ENCODE results near the gene LGR6.

Gene LGR6

GRCh38 chr1:202170726-202171125 is 22.9 kb upstream of the LGR6 start:
- no peak overlapping the region for H3K27ac ChIP-seq (ENCODE audit: low read depth, low read length)
- H3K27me3 ChIP-seq (ENCODE audit: insufficient read depth, low read length) = no peaks in the 10 kb centered on the region
- H3K4me3 ChIP-seq (ENCODE audit: low read depth, low read length) = no peak overlapping the region
- H3K36me3 ChIP-seq (ENCODE audit: control insufficient read depth in 1 of 2, insufficient read depth in 2 of 2, low read length in 2 of 2) = no peaks in the 10 kb centered on the region
- no peak overlapping the region for H2AK5ac ChIP-seq (ENCODE audit: low read length)
- no peak overlapping the region for H2BK5ac ChIP-seq (ENCODE audit: low read depth, low read length, poor library complexity)
- no peak overlapping the region for H3K4ac ChIP-seq (ENCODE audit: low read depth, low read length)
- H3K4me2 ChIP-seq (ENCODE audit: low read length) = no peak overlapping the region
- H4K12ac ChIP-seq (ENCODE audit: low read depth, low read length) = no peak overlapping the region
- no peaks in the 10 kb centered on the region for H3K9me3 ChIP-seq (ENCODE audit: insufficient read depth, low read depth, low read length)
- no peak for DNase-seq
- no peak overlapping the region for H2BK12ac ChIP-seq (ENCODE audit: low read length)
- H3K4me1 ChIP-seq (ENCODE audit: control insufficient read depth in 1 of 2, insufficient read depth in 2 of 2, low read length in 2 of 2) = peaks cover 0 to 4% of the 10 kb centered on the region in 2 experiments
- no peak overlapping the region for H4K8ac ChIP-seq (ENCODE audit: low read depth, low read length)
- H3K79me2 ChIP-seq (ENCODE audit: control insufficient read depth, insufficient read depth, low read length, poor library complexity) = no peaks in the 10 kb centered on the region
- H3K14ac ChIP-seq (ENCODE audit: low read length) = no peak overlapping the region
- no peak overlapping the region for H4K91ac ChIP-seq (ENCODE audit: low read depth, low read length)
- no peak overlapping the region for H2AFZ ChIP-seq (ENCODE audit: insufficient read depth, low read length, poor library complexity)
- no peak overlapping the region for H3K9ac ChIP-seq (ENCODE audit: low read length)
- no peak overlapping the region for H3K18ac ChIP-seq (ENCODE audit: low read length)
- H3K23ac ChIP-seq (ENCODE audit: low read length) = no peak overlapping the region
- H3K79me1 ChIP-seq (ENCODE audit: low read length) = no peaks in the 10 kb centered on the region
- H2BK120ac ChIP-seq (ENCODE audit: insufficient read depth, low read length, poor library complexity) = no peak overlapping the region
- WGBS (ENCODE audit: extremely low coverage, insufficient coverage, insufficient read length) = no CpG with 5 or more reads among the region's 6 CpGs

GRCh38 chr1:202171292-202172014 is 22.1 kb upstream of the LGR6 start:
- Histone ChIP-seq H3K9ac (ENCODE audit: low read length) (no peak overlapping the region), H3K79me1 (ENCODE audit: low read length) (no peaks in the 10 kb centered on the region), H2BK120ac (ENCODE audit: insufficient read depth, low read length, poor library complexity) (no peak overlapping the region), H4K8ac (ENCODE audit: low read depth, low read length) (no peak overlapping the region), H3K9me3 (ENCODE audit: insufficient read depth, low read depth, low read length) (no peaks in the 10 kb centered on the region), H3K14ac (ENCODE audit: low read length) (no peak overlapping the region), H3K27me3 (ENCODE audit: insufficient read depth, low read length) (no peaks in the 10 kb centered on the region), H2BK12ac (ENCODE audit: low read length) (no peak overlapping the region), H3K4me1 (ENCODE audit: control insufficient read depth in 1 of 2, insufficient read depth in 2 of 2, low read length in 2 of 2) (peaks cover 0 to 2% of the 10 kb centered on the region in 2 experiments), H2AFZ (ENCODE audit: insufficient read depth, low read length, poor library complexity) (no peak overlapping the region), H3K27ac (ENCODE audit: low read depth, low read length) (no peak overlapping the region), H3K4me3 (ENCODE audit: low read depth, low read length) (no peak overlapping the region), H4K12ac (ENCODE audit: low read depth, low read length) (no peak overlapping the region), H3K18ac (ENCODE audit: low read length) (no peak overlapping the region), H3K4ac (ENCODE audit: low read depth, low read length) (no peak overlapping the region), H3K79me2 (ENCODE audit: control insufficient read depth, insufficient read depth, low read length, poor library complexity) (no peaks in the 10 kb centered on the region), H3K36me3 (ENCODE audit: control insufficient read depth in 1 of 2, insufficient read depth in 2 of 2, low read length in 2 of 2) (no peaks in the 10 kb centered on the region), H4K91ac (ENCODE audit: low read depth, low read length) (no peak overlapping the region), H2AK5ac (ENCODE audit: low read length) (no peak overlapping the region), H2BK5ac (ENCODE audit: low read depth, low read length, poor library complexity) (no peak overlapping the region), H3K23ac (ENCODE audit: low read length) (no peak overlapping the region), H3K4me2 (ENCODE audit: low read length) (no peak overlapping the region)
- WGBS (ENCODE audit: extremely low coverage, insufficient coverage, insufficient read length) = no CpG with 5 or more reads among the region's 11 CpGs
- DNase-seq = no peak

- no peak for DNase-seq
- no CpG with 5 or more reads among the region's 5 CpGs for WGBS (ENCODE audit: extremely low coverage, insufficient coverage, insufficient read length)
Measured at GRCh38 chr1:202172015-202172355, 21.6 kb upstream of the LGR6 start.

GRCh38 chr1:202173993-202174392 is 19.6 kb upstream of the LGR6 start:
- no peak overlapping the region for H3K4me3 ChIP-seq (ENCODE audit: low read depth, low read length)
- no peak overlapping the region for H3K18ac ChIP-seq (ENCODE audit: low read length)
- H3K27ac ChIP-seq (ENCODE audit: low read depth, low read length) = no peak overlapping the region
- H3K4ac ChIP-seq (ENCODE audit: low read depth, low read length) = no peak overlapping the region
- H3K79me2 ChIP-seq (ENCODE audit: control insufficient read depth, insufficient read depth, low read length, poor library complexity) = no peaks in the 10 kb centered on the region
- no peak overlapping the region for H4K12ac ChIP-seq (ENCODE audit: low read depth, low read length)
- no peaks in the 10 kb centered on the region for H3K36me3 ChIP-seq (ENCODE audit: control insufficient read depth in 1 of 2, insufficient read depth in 2 of 2, low read length in 2 of 2)
- no peak overlapping the region for H4K91ac ChIP-seq (ENCODE audit: low read depth, low read length)
- WGBS (ENCODE audit: extremely low coverage, insufficient coverage, insufficient read length) = no CpG with 5 or more reads among the region's 7 CpGs
- H2BK120ac ChIP-seq (ENCODE audit: insufficient read depth, low read length, poor library complexity) = no peak overlapping the region
- no peak overlapping the region for H3K4me2 ChIP-seq (ENCODE audit: low read length)
- peaks cover 4% of the 10 kb centered on the region for H3K9me3 ChIP-seq (ENCODE audit: insufficient read depth, low read depth, low read length)
- no peak for DNase-seq
- no peak overlapping the region for H4K8ac ChIP-seq (ENCODE audit: low read depth, low read length)
- H2BK5ac ChIP-seq (ENCODE audit: low read depth, low read length, poor library complexity) = no peak overlapping the region
- H3K27me3 ChIP-seq (ENCODE audit: insufficient read depth, low read length) = no peaks in the 10 kb centered on the region
- no peaks in the 10 kb centered on the region for H3K79me1 ChIP-seq (ENCODE audit: low read length)
- H2AK5ac ChIP-seq (ENCODE audit: low read length) = no peak overlapping the region
- H3K9ac ChIP-seq (ENCODE audit: low read length) = no peak overlapping the region
- H2BK12ac ChIP-seq (ENCODE audit: low read length) = no peak overlapping the region
- no peak overlapping the region for H3K14ac ChIP-seq (ENCODE audit: low read length)
- H3K4me1 ChIP-seq (ENCODE audit: control insufficient read depth in 1 of 2, insufficient read depth in 2 of 2, low read length in 2 of 2) = no peaks in the 10 kb centered on the region
- H2AFZ ChIP-seq (ENCODE audit: insufficient read depth, low read length, poor library complexity) = no peak overlapping the region
- no peak overlapping the region for H3K23ac ChIP-seq (ENCODE audit: low read length)

More at GRCh38 chr1:202172015-202172355, 21.6 kb upstream of the LGR6 start:
- H3K4me1 ChIP-seq (ENCODE audit: control insufficient read depth in 1 of 2, insufficient read depth in 2 of 2, low read length in 2 of 2) = no peaks in the 10 kb centered on the region
- H3K27ac ChIP-seq (ENCODE audit: low read depth, low read length) = no peak overlapping the region
- no peak overlapping the region for H2AK5ac ChIP-seq (ENCODE audit: low read length)
- H2BK12ac ChIP-seq (ENCODE audit: low read length) = no peak overlapping the region
- H4K12ac ChIP-seq (ENCODE audit: low read depth, low read length) = no peak overlapping the region
- H2BK120ac ChIP-seq (ENCODE audit: insufficient read depth, low read length, poor library complexity) = no peak overlapping the region
- H4K91ac ChIP-seq (ENCODE audit: low read depth, low read length) = no peak overlapping the region
- H3K79me2 ChIP-seq (ENCODE audit: control insufficient read depth, insufficient read depth, low read length, poor library complexity) = no peaks in the 10 kb centered on the region
- no peak overlapping the region for H2BK5ac ChIP-seq (ENCODE audit: low read depth, low read length, poor library complexity)
- H3K14ac ChIP-seq (ENCODE audit: low read length) = no peak overlapping the region
- H3K36me3 ChIP-seq (ENCODE audit: control insufficient read depth in 1 of 2, insufficient read depth in 2 of 2, low read length in 2 of 2) = no peaks in the 10 kb centered on the region
- H3K79me1 ChIP-seq (ENCODE audit: low read length) = no peaks in the 10 kb centered on the region
- H4K8ac ChIP-seq (ENCODE audit: low read depth, low read length) = no peak overlapping the region
- H3K4ac ChIP-seq (ENCODE audit: low read depth, low read length) = no peak overlapping the region
- no peak overlapping the region for H3K4me2 ChIP-seq (ENCODE audit: low read length)
- no peak overlapping the region for H3K4me3 ChIP-seq (ENCODE audit: low read depth, low read length)
- H2AFZ ChIP-seq (ENCODE audit: insufficient read depth, low read length, poor library complexity) = no peak overlapping the region
- no peak overlapping the region for H3K18ac ChIP-seq (ENCODE audit: low read length)
- no peaks in the 10 kb centered on the region for H3K9me3 ChIP-seq (ENCODE audit: insufficient read depth, low read depth, low read length)
- no peak overlapping the region for H3K23ac ChIP-seq (ENCODE audit: low read length)
- H3K9ac ChIP-seq (ENCODE audit: low read length) = no peak overlapping the region
- no peaks in the 10 kb centered on the region for H3K27me3 ChIP-seq (ENCODE audit: insufficient read depth, low read length)

Data from trophoblast cell (in vitro differentiated cells and primary cell).